GM12873 (cell line): Measurements from ENCODE around the gene NOTCH4.

Source experiments
- TF ChIP-seq, protein P1 (sequence below): IDR thresholded peaks from 2 replicates; pipeline ENCODE4 v1.5.1; 2012; ENCODE audit warnings: low read depth, mild to moderate bottlenecking, moderate library complexity, low read length, control low read depth; ENCODE audit not compliant: insufficient read depth; ENCODE audit errors: missing control alignments

The NOTCH4 gene

DNA sequence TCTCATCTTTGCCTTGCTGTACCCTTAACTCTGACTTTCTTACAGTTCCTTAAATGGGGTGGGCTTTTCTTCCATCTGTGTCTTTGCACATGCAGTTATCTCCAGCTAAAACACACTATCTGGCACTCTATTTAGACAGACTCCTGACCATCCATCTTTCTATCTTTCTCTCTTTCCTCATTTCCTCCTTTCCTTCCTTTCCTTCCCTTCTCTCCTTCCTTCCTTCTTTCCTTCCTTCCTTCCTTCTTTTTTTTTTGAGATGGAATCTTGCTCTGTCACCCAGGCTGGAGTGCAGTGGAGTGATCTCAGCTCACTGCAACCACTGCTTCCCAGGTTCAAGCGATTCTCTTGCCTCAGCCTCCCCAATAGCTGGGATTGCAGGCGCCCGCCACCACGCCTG, 8.2 kb downstream of the NOTCH4 start:
- TF ChIP-seq, protein P1, sequence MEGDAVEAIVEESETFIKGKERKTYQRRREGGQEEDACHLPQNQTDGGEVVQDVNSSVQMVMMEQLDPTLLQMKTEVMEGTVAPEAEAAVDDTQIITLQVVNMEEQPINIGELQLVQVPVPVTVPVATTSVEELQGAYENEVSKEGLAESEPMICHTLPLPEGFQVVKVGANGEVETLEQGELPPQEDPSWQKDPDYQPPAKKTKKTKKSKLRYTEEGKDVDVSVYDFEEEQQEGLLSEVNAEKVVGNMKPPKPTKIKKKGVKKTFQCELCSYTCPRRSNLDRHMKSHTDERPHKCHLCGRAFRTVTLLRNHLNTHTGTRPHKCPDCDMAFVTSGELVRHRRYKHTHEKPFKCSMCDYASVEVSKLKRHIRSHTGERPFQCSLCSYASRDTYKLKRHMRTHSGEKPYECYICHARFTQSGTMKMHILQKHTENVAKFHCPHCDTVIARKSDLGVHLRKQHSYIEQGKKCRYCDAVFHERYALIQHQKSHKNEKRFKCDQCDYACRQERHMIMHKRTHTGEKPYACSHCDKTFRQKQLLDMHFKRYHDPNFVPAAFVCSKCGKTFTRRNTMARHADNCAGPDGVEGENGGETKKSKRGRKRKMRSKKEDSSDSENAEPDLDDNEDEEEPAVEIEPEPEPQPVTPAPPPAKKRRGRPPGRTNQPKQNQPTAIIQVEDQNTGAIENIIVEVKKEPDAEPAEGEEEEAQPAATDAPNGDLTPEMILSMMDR = no peak

DNA sequence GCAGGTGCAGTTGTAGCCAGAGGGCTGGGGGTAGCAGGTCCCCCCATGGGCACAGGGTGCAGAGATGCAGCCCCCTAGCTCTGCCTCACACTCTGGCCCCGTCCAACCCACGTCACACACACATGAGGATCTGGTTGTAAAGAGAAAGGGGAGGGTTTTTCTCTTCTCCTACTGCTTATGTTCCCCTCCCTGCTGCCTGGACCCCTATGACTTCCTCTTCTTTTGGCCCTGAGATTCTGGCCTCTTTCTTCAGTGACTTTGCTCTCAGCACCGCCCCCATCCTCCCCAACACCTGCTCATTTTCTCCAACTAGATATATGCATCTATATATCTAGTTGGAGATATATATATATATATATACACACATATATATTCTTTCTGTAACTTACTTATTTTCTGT, 9.7 kb downstream of the NOTCH4 start:
- TF ChIP-seq, protein P1 = no peak

DNA sequence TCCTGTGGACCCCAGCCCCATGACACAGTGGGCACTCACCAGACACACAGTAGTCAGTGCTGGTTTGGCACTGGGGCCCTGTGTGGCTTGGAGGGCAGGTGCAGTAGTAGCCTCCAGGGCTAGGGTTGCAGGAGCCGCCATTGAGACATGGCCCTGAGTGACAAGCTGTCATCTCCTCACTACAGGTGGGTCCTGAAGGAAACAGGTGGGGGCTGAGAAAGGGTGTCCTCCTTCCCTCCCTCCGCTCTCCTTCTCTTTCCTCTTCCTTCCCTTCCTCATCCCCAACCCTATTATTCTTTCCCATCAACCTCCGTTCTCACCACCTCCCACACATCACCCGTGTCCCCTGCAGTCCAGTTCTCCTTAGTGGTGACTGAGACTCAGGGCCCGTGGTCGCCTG, 10.2 kb downstream of the NOTCH4 start:
- TF ChIP-seq, protein P1 = no peak

DNA sequence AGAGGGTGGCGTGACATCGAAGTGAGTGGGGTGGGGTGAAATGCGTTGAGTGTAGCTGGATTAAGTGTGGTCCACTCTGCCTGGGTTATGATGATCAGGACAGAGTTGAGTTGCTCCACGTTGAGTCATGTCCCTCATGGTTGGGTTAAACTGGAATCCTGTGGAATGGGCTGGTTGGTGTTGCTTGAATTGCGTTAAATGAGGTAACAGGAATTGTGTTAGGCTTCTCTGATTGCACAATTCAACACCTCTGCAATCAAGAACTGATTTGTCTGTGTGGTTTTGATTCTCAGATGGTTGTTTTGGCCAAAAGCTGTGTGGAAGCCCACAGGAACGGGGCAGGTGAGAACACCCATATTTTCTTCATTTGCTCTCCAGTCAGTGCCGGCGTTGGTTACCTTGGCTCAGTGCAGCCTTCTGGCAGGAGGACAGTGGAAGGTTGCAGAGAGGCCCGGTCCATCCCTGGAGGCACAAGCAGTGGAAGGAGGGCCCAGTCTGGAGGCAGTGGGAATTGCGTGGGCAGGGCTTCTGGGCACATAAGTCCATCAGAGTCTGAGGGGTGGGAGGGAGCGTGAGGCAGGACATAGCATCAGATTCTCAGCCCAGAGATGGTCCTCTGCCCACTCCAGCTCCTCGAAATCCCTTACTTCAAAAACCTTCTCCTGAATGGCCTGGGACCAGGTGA, 11.6 kb downstream of the NOTCH4 start:
- TF ChIP-seq, protein P1 = no peak

DNA sequence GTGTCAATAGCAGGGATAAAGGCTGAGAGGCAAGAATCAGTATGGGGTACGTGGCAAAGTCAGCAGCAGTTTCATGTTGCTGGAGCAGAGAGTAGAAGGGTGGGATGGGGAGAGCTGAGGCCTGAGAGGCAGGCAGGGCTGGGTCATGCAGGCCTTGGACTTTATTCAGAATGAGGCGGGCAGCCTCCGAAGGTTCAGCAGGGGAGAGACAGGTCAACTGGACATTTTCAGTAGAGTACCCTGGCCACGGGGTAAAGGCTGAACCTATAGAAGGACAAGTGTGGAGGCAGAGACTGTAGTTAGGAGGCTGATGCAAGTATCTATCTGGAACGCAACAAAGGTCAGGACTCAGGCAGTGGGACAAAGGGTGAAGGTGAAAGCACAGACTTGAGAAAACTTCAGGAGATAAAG, 13.7 kb downstream of the NOTCH4 start:
- TF ChIP-seq, protein P1 = no peak

DNA sequence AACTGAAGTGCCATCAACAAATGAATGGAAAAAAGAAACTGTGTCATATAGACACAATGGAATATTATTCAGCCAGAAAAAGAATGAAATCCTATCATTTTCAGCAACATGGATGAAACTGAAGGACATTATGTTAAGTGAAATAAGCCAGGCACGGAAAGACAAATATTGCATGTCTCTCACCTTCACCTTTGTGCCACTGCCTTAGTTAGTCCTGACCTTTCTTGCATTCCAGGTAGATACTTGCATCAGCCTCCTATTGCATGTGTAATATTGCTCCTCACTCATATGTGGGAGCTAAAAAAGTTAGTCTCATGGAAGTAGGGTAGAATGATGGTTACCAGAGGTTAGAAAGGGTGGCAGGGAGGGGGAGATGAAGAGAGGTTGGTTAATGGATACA, 14.9 kb downstream of the NOTCH4 start:
- TF ChIP-seq, protein P1 = no peak

DNA sequence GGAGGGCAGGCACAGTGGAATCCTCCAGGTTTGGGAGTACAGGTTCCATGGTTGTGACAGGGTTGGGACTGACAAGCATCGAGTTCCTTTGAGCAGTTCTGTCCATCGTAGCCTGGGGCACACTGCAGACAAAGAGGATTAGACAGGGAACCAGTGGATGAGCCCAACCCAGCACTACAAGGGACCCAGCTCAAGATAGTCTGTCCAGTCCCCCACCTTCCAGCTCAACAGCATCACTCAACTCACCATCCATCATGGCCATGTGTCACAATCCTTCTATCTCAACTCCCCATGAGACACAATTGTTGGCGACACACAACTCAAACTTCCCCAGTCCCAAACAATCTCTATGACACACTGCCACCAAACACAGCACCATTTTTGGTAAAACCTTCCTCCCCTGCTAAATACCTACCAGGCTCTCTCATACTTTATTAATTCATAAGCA, 19.6 kb downstream of the NOTCH4 start:
- TF ChIP-seq, protein P1 = no peak
